Testis (tissue), 3 donors: ENCODE data around the gene PRRC2A. TPM values are rescaled to one million over a fixed set of nuclear protein-coding genes. Genes with fewer than 3 reads are reported as not detected.

Experiments
- DNase-seq: peaks from one replicate; pipeline ENCODE4 v3.0.0-alpha.2; 2019
- H3K27ac ChIP-seq, 2 donors: fragments of 200-600 bp; sonication (generic); one replicate each; pipeline ENCODE4 v1.5.1; 2019
- H3K27me3 ChIP-seq: fragments of 200-600 bp; sonication (generic); one replicate; pipeline ENCODE4 v1.5.1; 2019
- H3K36me3 ChIP-seq: fragments of 200-600 bp; sonication (generic); one replicate; pipeline ENCODE4 v1.5.1; 2017; ENCODE audit warnings: low read depth; ENCODE audit errors: missing control alignments
- H3K4me1 ChIP-seq: fragments of 200-600 bp; sonication (generic); one replicate; pipeline ENCODE4 v1.5.1; 2019
- H3K4me3 ChIP-seq, 2 donors: fragments of 200-600 bp; sonication (generic); one replicate each; pipeline ENCODE4 v1.5.1; 2017 to 2019
- H3K9me3 ChIP-seq: fragments of 200-600 bp; sonication (generic); one replicate; pipeline ENCODE4 v1.5.1; 2017
- CTCF ChIP-seq, 3 experiments: fragments of 450-650 bp in 2 of 3; fragments of 200-600 bp in 1 of 3; sonication (generic) in 1 of 3; IDR thresholded peaks; one replicate each; pipeline ENCODE4 v1.5.1; 2016 to 2019; ENCODE audit warnings: antibody characterized with exemption in 3 of 3, mild to moderate bottlenecking in 2 of 3, moderate library complexity in 1 of 3
- POLR2A ChIP-seq: fragments of 450-650 bp; IDR thresholded peaks from one replicate; pipeline ENCODE4 v1.6.1; 2017; ENCODE audit warnings: antibody characterized with exemption, mild to moderate bottlenecking, moderate library complexity
- WGBS, 2 donors: methylation state at CpG; one replicate each; pipeline ENCODE4 v1.1.5; 2018; 5-methylcytosine and 5-hydroxymethylcytosine counted together
- intact Hi-C: fragments of 100-400 bp; cut with DNase I; formaldehyde crosslinking; loops from one replicate; pipeline ENCODE4 v1.15.1; 2023; ENCODE audit warnings: low total_unique reads
- polyA plus RNA-seq: library from polyadenylated mRNA; stranded (reverse); fragments of 350-450 nt; fragmentation: Illumina TruSeq; extraction: RNeasy Lipid Tissue Mini Kit (QIAGEN cat#74804); gene quantifications from one replicate; pipeline ENCODE4 v1.2.3, GENCODE V29; 2014; ENCODE audit warnings: low read depth, low replicate concordance; ENCODE audit not compliant: insufficient read depth
- total RNA-seq, 2 donors: library from RNA; depleted of rRNA; stranded (reverse); fragments of >200 nt; gene quantifications; one replicate each; pipeline ENCODE4 v1.2.3, GENCODE V29; 2016

PRRC2A gene
- total and polyA plus RNA-seq, 3 donors from 2014 or later, result 288 to 473 (median 301) TPM

DNA sequence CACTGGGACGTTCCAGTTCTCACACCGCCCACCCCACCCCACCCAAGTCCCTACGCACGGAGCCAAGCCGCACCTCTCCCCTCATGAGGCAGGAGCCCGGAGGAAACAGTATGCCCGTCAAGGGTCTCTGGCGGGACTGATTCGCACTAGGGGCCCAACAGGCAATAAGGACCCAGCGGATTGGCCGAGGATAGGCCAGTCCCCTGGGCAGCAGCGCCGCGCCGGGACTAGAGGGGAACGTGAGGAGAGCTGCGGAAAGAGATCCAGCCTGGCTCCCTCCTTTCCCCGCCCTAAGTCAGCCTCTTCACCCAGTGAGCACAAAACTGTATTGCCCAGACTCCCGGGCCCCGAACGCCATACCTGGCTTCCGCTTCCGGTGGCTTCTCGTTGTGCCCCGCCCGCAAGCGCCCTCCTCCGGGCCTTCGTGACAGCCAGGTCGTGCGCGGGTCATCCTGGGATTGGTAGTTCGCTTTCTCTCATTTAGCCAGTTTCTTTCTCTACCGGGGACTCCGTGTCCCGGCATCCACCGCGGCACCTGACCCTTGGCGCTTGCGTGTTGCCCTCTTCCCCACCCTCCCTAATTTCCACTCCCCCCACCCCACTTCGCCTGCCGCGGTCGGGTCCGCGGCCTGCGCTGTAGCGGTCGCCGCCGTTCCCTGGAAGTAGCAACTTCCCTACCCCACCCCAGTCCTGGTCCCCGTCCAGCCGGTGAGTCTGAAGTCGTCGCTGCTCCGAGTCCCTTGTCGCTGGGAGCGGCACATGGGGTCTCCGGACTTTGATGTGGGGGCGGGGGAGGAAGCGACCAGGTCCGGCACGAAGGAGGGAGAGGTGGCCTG is 45.2 kb downstream of the PRRC2A start, which contains the start of gene CSNK2B:
Gene CSNK2B (plus strand): TSS at position 580 of the 836 bp plus-strand sequence. CDS start 752 bp downstream, outside the sequence.
- peak within 1 kb of the TSS; percentile 90 to 97 for H3K27ac ChIP-seq
- H3K36me3 ChIP-seq, result no peaks in the 10 kb centered on the region
- WGBS, 2 donors, result 0% methylated on average over 33 to 63 of the region's 63 CpGs
- DNase-seq, result peak; percentile 100
- peak within 1 kb of the TSS; percentile 81 to 93 for H3K4me3 ChIP-seq
- TF ChIP-seq POLR2A (no peak), CTCF (IDR thresholded peaks at IDR 0.05) (no peak)
- H3K9me3 ChIP-seq, result no peaks in the 10 kb centered on the region
- no peaks in the 10 kb centered on the region for H3K27me3 ChIP-seq
- H3K4me1 ChIP-seq, result peaks cover 33% of the 10 kb centered on the region
- intact Hi-C loops, result no loop called here

DNA sequence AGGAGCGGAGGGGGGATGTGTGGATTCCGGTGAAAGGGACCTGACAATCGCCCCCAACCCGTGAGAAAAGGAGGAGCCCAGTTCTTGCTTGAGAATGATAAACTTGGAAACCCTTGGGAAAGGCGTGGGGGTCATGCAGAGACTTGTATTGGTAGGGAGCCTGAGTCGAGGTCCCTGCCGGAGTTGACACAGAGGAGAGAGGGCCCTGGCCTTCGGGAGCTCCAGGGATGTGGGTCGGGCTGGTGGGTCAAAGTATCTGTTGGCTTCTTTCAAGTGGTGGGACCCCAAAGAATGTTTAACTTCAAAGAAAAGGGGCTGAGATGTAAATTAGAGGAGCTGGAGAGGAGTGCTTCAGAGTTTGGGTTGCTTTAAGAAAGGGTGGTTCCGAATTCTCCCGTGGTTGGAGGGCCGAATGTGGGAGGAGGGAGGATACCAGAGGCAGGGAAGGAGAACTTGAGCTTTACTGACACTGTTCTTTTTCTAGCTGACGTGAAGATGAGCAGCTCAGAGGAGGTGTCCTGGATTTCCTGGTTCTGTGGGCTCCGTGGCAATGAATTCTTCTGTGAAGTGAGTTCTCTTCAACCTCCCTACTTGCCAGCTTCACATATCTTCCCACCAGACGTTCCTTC is 45.9 kb downstream of the PRRC2A start:
- TF ChIP-seq CTCF (IDR thresholded peaks at IDR 0.05) (no peak), POLR2A (no peak)
- H3K36me3 ChIP-seq, result no peaks in the 10 kb centered on the region
- no peak for DNase-seq
- 1 to 3% methylated on average over 12 to 15 of the region's 15 CpGs for WGBS, 2 donors
- H3K27ac ChIP-seq, result peak overlapping the region; percentile 90 to 97
- peaks cover 26% of the 10 kb centered on the region for H3K4me1 ChIP-seq
- no peaks in the 10 kb centered on the region for H3K9me3 ChIP-seq
- peak overlapping the region; percentile 81 to 93 for H3K4me3 ChIP-seq
- intact Hi-C loops, result no loop called here
- H3K27me3 ChIP-seq, result no peaks in the 10 kb centered on the region

DNA sequence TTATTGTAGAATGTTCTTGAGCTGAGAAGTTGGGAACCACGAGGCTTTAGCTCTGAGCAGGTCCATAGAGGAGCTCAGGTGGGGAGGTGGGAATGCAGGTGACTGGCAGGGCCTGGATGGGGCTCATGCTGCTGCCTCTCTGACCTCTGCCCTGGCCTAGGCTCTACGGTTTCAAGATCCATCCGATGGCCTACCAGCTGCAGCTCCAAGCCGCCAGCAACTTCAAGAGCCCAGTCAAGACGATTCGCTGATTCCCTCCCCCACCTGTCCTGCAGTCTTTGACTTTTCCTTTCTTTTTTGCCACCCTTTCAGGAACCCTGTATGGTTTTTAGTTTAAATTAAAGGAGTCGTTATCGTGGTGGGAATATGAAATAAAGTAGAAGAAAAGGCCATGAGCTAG is 49.2 kb downstream of the PRRC2A start, which contains the start of gene LY6G5B:
Gene LY6G5B (plus strand): TSS at position 301 of the 400 bp plus-strand sequence. CDS start 975 bp downstream, outside the sequence.
- H3K4me3 ChIP-seq, result no peak within 1 kb of the TSS
- intact Hi-C loops, result no loop called here
- H3K9me3 ChIP-seq, result no peaks in the 10 kb centered on the region
- H3K4me1 ChIP-seq, result peaks cover 7% of the 10 kb centered on the region
- DNase-seq, result no peak
- H3K27ac ChIP-seq, result no peak within 1 kb of the TSS
- H3K36me3 ChIP-seq, result no peaks in the 10 kb centered on the region
- no peak for TF ChIP-seq POLR2A
- WGBS, 2 donors, result 76 to 78% methylated on average over 8 of the region's 8 CpGs
- no peaks in the 10 kb centered on the region for H3K27me3 ChIP-seq

GRCh38 chr6:31676322-31676903 is 55.9 kb downstream of the PRRC2A start:
- Histone ChIP-seq H3K27me3 (no peaks in the 10 kb centered on the region), H3K27ac (no peak overlapping the region), H3K4me3 (no peak overlapping the region), H3K4me1 (peaks cover 6% of the 10 kb centered on the region), H3K36me3 (no peaks in the 10 kb centered on the region), H3K9me3 (no peaks in the 10 kb centered on the region)
- DNase-seq, result no peak
- WGBS, 2 donors, result 84% methylated on average over 4 of the region's 4 CpGs
- no peak for TF ChIP-seq CTCF (IDR thresholded peaks at IDR 0.05)
- no peak for TF ChIP-seq POLR2A
- intact Hi-C loops, result no loop called here

GRCh38 chr6:31676904-31677303 is 56.4 kb downstream of the PRRC2A start:
- WGBS, 2 donors, result 80 to 81% methylated on average over 6 of the region's 6 CpGs
- no peaks in the 10 kb centered on the region for H3K9me3 ChIP-seq
- no peaks in the 10 kb centered on the region for H3K27me3 ChIP-seq
- TF ChIP-seq CTCF (IDR thresholded peaks at IDR 0.05) (no peak), POLR2A (no peak)
- H3K4me3 ChIP-seq, result no peak overlapping the region
- no peak for DNase-seq
- H3K36me3 ChIP-seq, result no peaks in the 10 kb centered on the region
- H3K27ac ChIP-seq, result no peak overlapping the region
- intact Hi-C loops, result no loop called here
- peaks cover 11% of the 10 kb centered on the region for H3K4me1 ChIP-seq
